ENCODE data around the gene TTC7B.
A peak's percentile ranks its signal among the peaks of the same experiment; 100 is the strongest.

TTC7B gene

GRCh38 chr14:90697577-90698206 is 118.5 kb downstream of the TTC7B start:
- DNase-seq, result peak; percentile 37

- no peak for DNase-seq
Measured at GRCh38 chr14:90697132-90697531, 119.1 kb downstream of the TTC7B start.

- DNase-seq, result no peak
Measured at GRCh38 chr14:90696720-90697119, 119.5 kb downstream of the TTC7B start.

- no peak for DNase-seq
Measured at GRCh38 chr14:90695997-90696660, 120.1 kb downstream of the TTC7B start.

GRCh38 chr14:90693413-90693812 is 122.8 kb downstream of the TTC7B start:
- no peak for DNase-seq

- no peak for DNase-seq
Measured at GRCh38 chr14:90692826-90693225, 123.4 kb downstream of the TTC7B start.

- DNase-seq, result no peak
Measured at GRCh38 chr14:90692061-90692460, 124.2 kb downstream of the TTC7B start.

- DNase-seq, result no peak
Measured at GRCh38 chr14:90691627-90692026, 124.6 kb downstream of the TTC7B start.

- DNase-seq, result no peak
Measured at GRCh38 chr14:90687680-90688079, 128.6 kb downstream of the TTC7B start.

GRCh38 chr14:90682615-90683014 is 133.6 kb downstream of the TTC7B start:
- DNase-seq, result no peak

- DNase-seq, result no peak
Measured at GRCh38 chr14:90681929-90682328, 134.3 kb downstream of the TTC7B start.

GRCh38 chr14:90678846-90679362 is 137.3 kb downstream of the TTC7B start:
- DNase-seq, result no peak

GRCh38 chr14:90678420-90678819 is 137.8 kb downstream of the TTC7B start:
- no peak for DNase-seq

GRCh38 chr14:90677484-90678050 is 138.7 kb downstream of the TTC7B start:
- DNase-seq, result no peak

- no peak for DNase-seq
Measured at GRCh38 chr14:90676912-90677311, 139.3 kb downstream of the TTC7B start.

GRCh38 chr14:90676356-90676755 is 139.9 kb downstream of the TTC7B start:
- DNase-seq, result no peak

- no peak for DNase-seq
Measured at GRCh38 chr14:90675399-90675798, 140.8 kb downstream of the TTC7B start.

GRCh38 chr14:90674716-90675115 is 141.5 kb downstream of the TTC7B start:
- DNase-seq, result no peak

- no peak for DNase-seq
Measured at GRCh38 chr14:90674043-90674670, 142.1 kb downstream of the TTC7B start.

- no peak for DNase-seq
Measured at GRCh38 chr14:90671382-90672234, 144.6 kb downstream of the TTC7B start.

GRCh38 chr14:90669731-90670130 is 146.5 kb downstream of the TTC7B start:
- DNase-seq, result no peak

GRCh38 chr14:90666571-90666970 is 149.7 kb downstream of the TTC7B start:
- no peak for DNase-seq

All from 8988T (cell line).